ENCODE results near the gene MN1.

GRCh38 chr22:27774200-27774599 lies 27.4 kb downstream of the MN1 start:
- TF ChIP-seq ZNF274 (IDR thresholded peaks at IDR 0.05; ENCODE audit: low read depth, low read length) (no peak), SUZ12 (IDR thresholded peaks at IDR 0.05; ENCODE audit: extremely low read depth, insufficient read depth, insufficient read length) (no peak), YY1 (IDR thresholded peaks at IDR 0.05; ENCODE audit: insufficient read depth, insufficient read length) (no peak)
